Measurements from ENCODE around the gene DKKL1. TPM values are rescaled to one million over a fixed set of nuclear protein-coding genes. Genes with fewer than 3 reads are reported as not detected.
A peak's percentile ranks its signal among the peaks of the same experiment; 100 is the strongest.

DKKL1 gene
- total RNA-seq, 1 donor from 2014 or later = not detected

DNA sequence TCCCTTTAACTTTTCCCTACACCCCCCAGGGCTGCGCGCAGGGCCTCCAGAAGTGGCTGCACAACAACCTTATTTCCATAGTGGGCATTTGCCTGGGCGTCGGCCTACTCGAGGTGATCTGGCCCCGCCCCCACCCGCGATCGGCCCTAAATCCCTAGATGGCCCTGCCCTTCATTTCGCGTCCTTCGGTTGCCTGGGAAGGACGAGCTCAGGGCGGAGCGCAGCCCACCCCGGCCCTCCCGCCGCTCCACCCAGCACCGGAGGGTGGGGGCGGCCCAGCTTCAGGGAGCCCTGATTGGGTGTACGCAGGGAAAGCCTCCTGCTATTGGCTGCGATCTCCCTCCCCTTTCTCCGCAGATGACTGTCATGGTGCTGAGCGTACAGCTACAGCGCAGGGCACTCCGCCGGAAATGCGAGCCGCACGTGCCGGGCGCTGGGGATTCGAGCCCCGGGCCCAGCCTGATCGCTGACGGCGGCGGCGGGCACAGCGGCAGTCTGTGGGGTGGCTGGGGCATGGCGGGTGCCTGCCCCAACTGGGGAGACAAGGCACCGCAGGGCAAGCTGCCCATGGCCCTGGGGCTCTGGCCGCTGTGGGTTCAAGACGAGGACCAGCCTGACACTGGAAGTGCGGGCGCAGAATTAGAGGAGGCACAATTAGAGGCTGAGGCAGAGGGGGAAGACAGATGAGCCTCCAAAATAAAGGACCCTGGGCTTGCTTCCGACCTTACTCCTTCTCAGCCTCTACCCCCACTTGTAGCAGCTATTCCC, 24.2 kb upstream of the DKKL1 start:
- intact Hi-C loops (cut with DNase I) = loop anchor here (1.0 kb wide), 1 partner anchor 24 kb away; the partner anchor contains the start of gene DKKL1
- peak overlapping the region; percentile 44 to 67 for H3K4me3 ChIP-seq
- peaks cover 6 to 14% of the 10 kb centered on the region in 2 donors for H3K4me1 ChIP-seq
- H3K27me3 ChIP-seq = no peaks in the 10 kb centered on the region
- TF ChIP-seq CTCF (IDR thresholded peaks at IDR 0.05) = no peak
- DNase-seq (ENCODE audit: low spot score in 2 of 2) = peak; percentile 68 to 94
- peaks cover 13 to 20% of the 10 kb centered on the region in 2 donors for H3K36me3 ChIP-seq
- H3K27ac ChIP-seq = peak overlapping the region; percentile 85 to 86
- H3K9me3 ChIP-seq = no peaks in the 10 kb centered on the region

DNA sequence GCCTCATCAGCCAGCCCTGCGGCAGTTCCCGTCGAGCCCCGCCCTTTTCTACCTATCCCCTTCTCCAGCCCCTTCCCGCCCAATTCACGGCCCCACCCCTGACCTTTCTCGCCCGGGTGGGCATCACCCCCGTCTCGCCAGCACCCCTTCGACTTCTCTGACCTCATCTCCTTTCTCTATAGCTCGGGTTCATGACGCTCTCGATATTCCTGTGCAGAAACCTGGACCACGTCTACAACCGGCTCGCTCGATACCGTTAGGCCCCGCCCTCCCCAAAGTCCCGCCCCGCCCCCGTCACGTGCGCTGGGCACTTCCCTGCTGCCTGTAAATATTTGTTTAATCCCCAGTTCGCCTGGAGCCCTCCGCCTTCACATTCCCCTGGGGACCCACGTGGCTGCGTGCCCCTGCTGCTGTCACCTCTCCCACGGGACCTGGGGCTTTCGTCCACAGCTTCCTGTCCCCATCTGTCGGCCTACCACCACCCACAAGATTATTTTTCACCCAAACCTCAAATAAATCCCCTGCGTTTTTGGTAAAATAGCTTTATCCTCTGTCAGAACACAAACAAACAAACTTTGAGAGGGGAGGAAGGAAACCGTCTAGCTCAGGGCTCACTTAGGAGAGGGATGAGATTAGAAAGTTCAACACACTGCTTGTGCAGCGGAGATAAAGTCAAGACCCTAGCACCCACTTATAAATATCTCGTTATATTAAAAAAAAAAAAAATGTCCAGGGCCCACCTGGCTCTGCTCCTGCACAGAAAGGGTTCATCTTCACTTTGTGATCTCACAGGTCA, 23.4 kb upstream of the DKKL1 start:
- DNase-seq (ENCODE audit: low spot score in 2 of 2) = peak in 1 of 2 donors; percentile 88
- no peaks in the 10 kb centered on the region for H3K9me3 ChIP-seq
- peaks cover 21 to 27% of the 10 kb centered on the region in 2 donors for H3K36me3 ChIP-seq
- peak overlapping the region; percentile 85 to 86 for H3K27ac ChIP-seq
- no peak for TF ChIP-seq CTCF (IDR thresholded peaks at IDR 0.05)
- H3K4me3 ChIP-seq = peak overlapping the region; percentile 44 to 67
- H3K27me3 ChIP-seq = no peaks in the 10 kb centered on the region
- intact Hi-C loops (cut with DNase I) = no loop called here
- peaks cover 6 to 14% of the 10 kb centered on the region in 2 donors for H3K4me1 ChIP-seq

DNA sequence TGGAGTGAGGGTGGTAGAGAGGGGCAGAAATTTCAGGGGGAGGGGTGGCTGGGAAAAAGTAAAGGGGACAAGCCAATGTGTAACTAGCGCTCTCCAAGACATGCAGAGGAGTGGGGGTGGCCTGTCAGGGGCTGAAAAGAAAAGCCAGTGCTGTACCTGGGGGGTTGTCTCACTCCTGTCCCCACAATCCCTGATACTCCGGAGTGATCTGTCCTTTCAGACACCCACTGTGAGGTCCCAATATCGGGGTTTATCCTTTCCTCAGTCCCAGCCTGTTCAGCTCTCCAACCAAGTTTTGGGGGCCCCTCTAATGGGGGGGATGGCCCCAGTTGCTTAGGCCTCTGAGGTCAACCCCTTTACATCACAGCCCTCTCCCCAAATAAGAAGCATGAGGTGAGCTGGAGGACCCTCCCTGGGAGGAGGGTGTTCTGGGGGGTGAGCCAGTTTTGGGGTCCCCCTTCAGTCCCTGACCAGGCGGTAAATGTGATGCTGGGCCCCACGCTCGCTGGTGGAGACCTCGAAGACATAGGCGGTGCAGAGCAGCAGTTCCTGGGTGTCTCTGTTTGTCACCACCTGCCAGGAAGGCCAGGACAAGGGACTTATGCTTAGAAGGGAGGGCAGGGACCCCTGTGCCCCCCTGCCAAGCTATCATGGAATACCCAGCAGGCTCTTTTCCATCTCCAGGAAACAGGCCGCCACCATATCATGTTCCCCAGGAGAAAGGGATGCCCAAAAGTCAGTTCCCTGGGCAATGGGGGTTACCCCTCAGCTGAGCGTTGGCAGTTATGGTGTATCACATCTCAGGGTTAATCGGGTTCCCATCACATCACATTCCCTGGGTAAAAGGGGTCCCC, 22.6 kb upstream of the DKKL1 start:
- H3K4me3 ChIP-seq = no peak overlapping the region
- peaks cover 28 to 34% of the 10 kb centered on the region in 2 donors for H3K36me3 ChIP-seq
- intact Hi-C loops (cut with DNase I) = no loop called here
- peak in 1 of 2 donors; percentile 40 for DNase-seq (ENCODE audit: low spot score in 2 of 2)
- H3K4me1 ChIP-seq = peaks cover 6 to 14% of the 10 kb centered on the region in 2 donors
- no peaks in the 10 kb centered on the region for H3K9me3 ChIP-seq
- no peaks in the 10 kb centered on the region for H3K27me3 ChIP-seq
- H3K27ac ChIP-seq = peak overlapping the region; percentile 85 to 86
- TF ChIP-seq CTCF (IDR thresholded peaks at IDR 0.05) = no peak

DNA sequence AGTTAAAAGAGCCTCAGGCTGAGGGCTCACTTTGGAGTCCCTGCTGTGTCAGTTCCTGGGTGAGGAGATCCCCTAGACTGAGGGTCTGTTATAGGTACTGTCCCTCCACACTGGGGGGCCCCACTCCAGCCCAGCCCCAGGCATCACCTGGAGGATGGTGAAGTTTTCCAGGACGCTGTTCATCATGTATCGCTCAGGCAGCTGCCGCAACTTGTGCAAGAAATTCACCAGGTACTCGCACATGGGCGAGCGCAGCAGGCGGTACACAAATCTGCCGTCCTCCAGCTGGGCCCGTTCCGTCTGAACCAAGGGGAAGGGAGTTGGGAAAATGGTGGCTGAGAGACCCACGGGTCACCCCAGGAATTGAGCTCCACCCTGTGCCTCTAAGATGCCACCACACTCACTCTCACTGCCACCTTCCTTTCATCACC, 21.4 kb upstream of the DKKL1 start:
- peak in 1 of 2 donors; percentile 49 for DNase-seq (ENCODE audit: low spot score in 2 of 2)

More for the DNA sequence above, 21.4 kb upstream of the DKKL1 start:
- Histone ChIP-seq H3K27ac (no peak overlapping the region), H3K4me1 (peaks cover 6 to 14% of the 10 kb centered on the region in 2 donors), H3K36me3 (peaks cover 40 to 47% of the 10 kb centered on the region in 2 donors), H3K4me3 (no peak overlapping the region), H3K9me3 (no peaks in the 10 kb centered on the region), H3K27me3 (no peaks in the 10 kb centered on the region)
- no peak for TF ChIP-seq CTCF (IDR thresholded peaks at IDR 0.05)
- intact Hi-C loops (cut with DNase I) = no loop called here
